ENCODE results near the gene KLHL3. TPM values are rescaled to one million over a fixed set of nuclear protein-coding genes. Genes with fewer than 3 reads are reported as not detected.

KLHL3 gene
- total and polyA plus RNA-seq, 2 donors (not counting 3 experiments of a cell fraction or from before 2014, with no cell fraction given): 8.8 to 13.6 TPM

GRCh38 chr5:137757634-137758033 lies 21.7 kb upstream of the KLHL3 start:
- Histone ChIP-seq H3K27me3 (ENCODE audit: control insufficient read depth in 2 of 2, insufficient read depth in 2 of 2, low read length in 2 of 2) (peaks cover 0 to 2% of the 10 kb centered on the region in 2 experiments), H3K9me1 (replicated peaks; ENCODE audit: control insufficient read depth, extremely low read depth, insufficient read depth, low read length) (no peaks in the 10 kb centered on the region), H3K4me3 (replicated peaks in 1 of 3; ENCODE audit: insufficient read depth in 1 of 3, low read depth in 1 of 3, low read length in 3 of 3) (no peak overlapping the region), H3K4me1 (ENCODE audit: control insufficient read depth, extremely low read depth, insufficient read depth, low read length) (peaks cover 4% of the 10 kb centered on the region), H3K9ac (replicated peaks; ENCODE audit: extremely low read depth, insufficient read depth, low read length) (no peak overlapping the region), H2AFZ (ENCODE audit: low read depth, low read length) (no peak overlapping the region), H3K27ac (ENCODE audit: insufficient read depth, low read depth, low read length) (no peak overlapping the region), H3K79me2 (ENCODE audit: control insufficient read depth, insufficient read depth, low read length) (peaks cover 15% of the 10 kb centered on the region), H3K9me3 (replicated peaks; ENCODE audit: control insufficient read depth, insufficient read depth, low read length) (no peaks in the 10 kb centered on the region), H4K20me1 (replicated peaks; ENCODE audit: control insufficient read depth, extremely low read depth, insufficient read depth, low read length) (peaks cover 2% of the 10 kb centered on the region), H3K4me2 (ENCODE audit: insufficient read depth, low read length) (no peak overlapping the region), H3K36me3 (ENCODE audit: control insufficient read depth in 2 of 2, extremely low read depth in 1 of 2, insufficient read depth in 2 of 2, low read length in 2 of 2) (no peaks in the 10 kb centered on the region)
- CTCF ChIA-PET: interaction anchor here (1.5 kb wide), 1 partner anchor 128 kb away, joined by 5 read pairs; no protein-coding TSS in a partner anchor
- no peak for DNase-seq (ENCODE audit: low read depth, low spot score)
- no peak for TF ChIP-seq MAX (IDR thresholded peaks at IDR 0.05; ENCODE audit: insufficient read depth, insufficient read length)
- TF ChIP-seq FOS (IDR thresholded peaks at IDR 0.05; ENCODE audit: borderline replicate concordance, insufficient read depth, low read length): no peak
- TF ChIP-seq GATA2 (IDR thresholded peaks at IDR 0.05; ENCODE audit: insufficient read depth, insufficient read length, low read depth, low read length): no peak
- TF ChIP-seq JUN (IDR thresholded peaks at IDR 0.05; ENCODE audit: borderline replicate concordance, insufficient read depth, insufficient read length, low read depth): no peak
- TF ChIP-seq CTCF (IDR thresholded peaks at IDR 0.05; ENCODE audit: extremely low read depth in 1 of 2, insufficient read depth in 1 of 2, low read depth in 1 of 2, low read length in 2 of 2): no peak
- TF ChIP-seq MYC (IDR thresholded peaks at IDR 0.05; ENCODE audit: low read depth, low read length): no peak
- TF ChIP-seq EZH2 (IDR thresholded peaks at IDR 0.05; ENCODE audit: borderline replicate concordance, low read depth, low read length, severe bottlenecking): no peak
- TF ChIP-seq POLR2A (IDR thresholded peaks at IDR 0.05; ENCODE audit: low read depth, low read length): no peak
- no peak for TF ChIP-seq POLR2AphosphoS5 (IDR thresholded peaks at IDR 0.05; ENCODE audit: insufficient read depth, low read depth, low read length)
- no TSS peak for BruUV-seq (replicated peaks)
- dilution Hi-C loops (cut with MboI; ENCODE audit: extremely low pct_ligation_motif_present, low sequenced_read_pairs) (loop anchor here (25.0 kb wide), 1 partner anchor 95 kb away; no protein-coding TSS in a partner anchor), intact Hi-C loops (cut with micrococcal nuclease) (no loop called here)
- no peak for FAIRE-seq
- POLR2A ChIA-PET: no interaction called here

All from endothelial cell of umbilical vein (primary cell).